K562 (cell line): ENCODE measurements around the gene NDC1. TPM values are rescaled to one million over a fixed set of nuclear protein-coding genes. Genes with fewer than 3 reads are reported as not detected.

ENCODE experiments used
- ATAC-seq: fragments of 200-7000 bp; cut with Tn5 transposase; 3 replicates; pipeline ENCODE4 v1.9.1; 2020; ENCODE audit warnings: moderate library complexity
- BruUV-seq: library from RNA; stranded (reverse); fragments of 400-500 nt; replicated peaks from 2 replicates; lab custom pipeline; 2021; lab: Mats Ljungman, UMichigan
- CTCF ChIA-PET: fragments of 300-600 bp; formaldehyde crosslinking; extraction: SDS; loops from one replicate; lab custom pipeline; 2021; ENCODE audit warnings: low intra/inter-chr PET ratio; lab: Yijun Ruan, JAX
- POLR2A ChIA-PET: fragments of 300-600, 350-650 bp; sonication (Branson Sonifier 250); formaldehyde crosslinking; extraction: SDS; loops from one replicate; lab custom pipeline; 2021; ENCODE audit warnings: antibody characterized with exemption, inconsistent platforms; lab: Yijun Ruan, JAX
- DNase-seq, 4 experiments: peaks; one replicate each; pipeline versions ENCODE4 v3.0.0 to v3.0.0-alpha.2; 2011 to 2018; ENCODE audit warnings: low spot score in 3 of 4, mixed read lengths in 3 of 4; ENCODE audit errors: extremely low read depth in 1 of 4
- FAIRE-seq: peaks from 2 replicates; lab custom pipeline; 2011; peaks lifted over from hg19 to GRCh38; lab: Jason Lieb, UNC
- H2AFZ ChIP-seq: 2 replicates; pipeline ENCODE4 v1.6.0; 2011; ENCODE audit warnings: low read depth, low read length, control low read depth, inconsistent platforms
- H3K27ac ChIP-seq: fragments of 200-600 bp; 3 replicates; pipeline ENCODE4 v1.8.0; 2011; ENCODE audit warnings: low read depth, mild to moderate bottlenecking, control low read depth, inconsistent platforms, low read length, moderate library complexity, mixed read lengths; ENCODE audit errors: extremely low read depth
- H3K27me3 ChIP-seq, 2 experiments: fragments of 300-600 bp in 1 of 2; 2 replicates in 1 of 2; 3 replicates in 1 of 2; pipeline versions ENCODE4 v1.6.0 to v1.8.0; 2011; ENCODE audit warnings: inconsistent platforms in 2 of 2, low read length in 2 of 2, mild to moderate bottlenecking in 1 of 2, mixed read lengths in 1 of 2, moderate library complexity in 1 of 2; ENCODE audit not compliant: control insufficient read depth in 2 of 2, insufficient read depth in 2 of 2
- H3K36me3 ChIP-seq: fragments of 300-600 bp; 3 replicates; pipeline ENCODE4 v1.8.0; 2011; ENCODE audit warnings: mild to moderate bottlenecking, low read length, inconsistent platforms; ENCODE audit not compliant: control insufficient read depth, insufficient read depth
- H3K4me1 ChIP-seq, 2 experiments: fragments of 200-600 bp in 1 of 2; replicated peaks in 1 of 2; 2 replicates in 1 of 2; 3 replicates in 1 of 2; pipeline versions ENCODE4 v1.5.1 to v1.8.0; 2011; ENCODE audit warnings: inconsistent platforms in 2 of 2, low read length in 2 of 2, mild to moderate bottlenecking in 1 of 2, mixed read lengths in 1 of 2, moderate library complexity in 1 of 2; ENCODE audit not compliant: control insufficient read depth in 2 of 2, insufficient read depth in 2 of 2
- H3K4me2 ChIP-seq: 2 replicates; pipeline ENCODE4 v1.6.1; 2011; ENCODE audit warnings: low read length, control low read depth, inconsistent platforms, mixed read lengths; ENCODE audit not compliant: insufficient read depth
- H3K4me3 ChIP-seq: fragments of 200-600 bp; sonication (generic), shearing (Covaris generic); 2 replicates; pipeline ENCODE4 v1.5.1; 2016; ENCODE audit warnings: control low read depth, inconsistent platforms
- H3K79me2 ChIP-seq: fragments of 200-600 bp; 3 replicates; pipeline ENCODE4 v1.8.0; 2011; ENCODE audit warnings: low read length, inconsistent platforms; ENCODE audit not compliant: control insufficient read depth, insufficient read depth
- H3K9ac ChIP-seq, 2 experiments: 2 replicates each; pipeline versions ENCODE4 v1.6.0 to v1.6.1; 2011; ENCODE audit warnings: low read depth in 2 of 2, low read length in 2 of 2, control low read depth in 1 of 2, inconsistent platforms in 1 of 2, mild to moderate bottlenecking in 1 of 2, mixed read lengths in 1 of 2; ENCODE audit not compliant: insufficient read depth in 1 of 2
- H3K9me1 ChIP-seq: one replicate; pipeline ENCODE4 v1.6.0; 2011; ENCODE audit warnings: inconsistent platforms, mild to moderate bottlenecking, low read length, moderate library complexity; ENCODE audit not compliant: control insufficient read depth, insufficient read depth
- H3K9me3 ChIP-seq: replicated peaks from 2 replicates; pipeline ENCODE4 v1.5.1; 2011; ENCODE audit warnings: low read depth, low read length, inconsistent platforms; ENCODE audit not compliant: control insufficient read depth, insufficient read depth
- H4K20me1 ChIP-seq: replicated peaks from 2 replicates; pipeline ENCODE4 v1.6.1; 2011; ENCODE audit warnings: low read length, inconsistent platforms, mixed read lengths; ENCODE audit not compliant: control insufficient read depth, insufficient read depth
- ADNP ChIP-seq: fragments of 200-800 bp; sonication (Bioruptor generic); IDR thresholded peaks from 2 replicates; pipeline ENCODE4 v1.6.1; 2016; ENCODE audit warnings: missing genetic modification characterization, missing compliant biosample characterization
- ATF1 ChIP-seq, 2 experiments: fragments of 450-650 bp in 1 of 2; IDR thresholded peaks; 2 replicates each; pipeline ENCODE4 v1.6.1; 2016; ENCODE audit warnings: missing compliant biosample characterization in 1 of 2, missing genetic modification characterization in 1 of 2
- BACH1 ChIP-seq: fragments of 200-800 bp; sonication (Bioruptor generic); IDR thresholded peaks from 2 replicates; pipeline ENCODE4 v1.6.1; 2016; ENCODE audit warnings: missing genetic modification characterization, missing compliant biosample characterization
- DPF2 ChIP-seq: fragments of 450-650 bp; IDR thresholded peaks from 2 replicates; pipeline ENCODE4 v1.6.1; 2016
- ELF4 ChIP-seq: fragments of 450-650 bp; formaldehyde crosslinking; IDR thresholded peaks from 2 replicates; pipeline ENCODE4 v1.4.0; 2022; ENCODE audit warnings: missing genetic modification characterization
- GATAD2A ChIP-seq: fragments of 450-650 bp; IDR thresholded peaks from 2 replicates; pipeline ENCODE4 v1.6.1; 2017
- JUND ChIP-seq, 2 experiments: IDR thresholded peaks; 2 replicates in 1 of 2; 3 replicates in 1 of 2; pipeline ENCODE4 v1.6.1; 2011; ENCODE audit warnings: borderline replicate concordance in 2 of 2, low read depth in 2 of 2, low read length in 2 of 2, improper control_type of control experiment in 1 of 2, missing biosample characterization in 1 of 2, missing genetic modification characterization in 1 of 2, missing genetic modification reagents in 1 of 2
- MTF1 ChIP-seq: fragments of 250-450 bp; sonication (Bioruptor Pico); IDR thresholded peaks from 2 replicates; pipeline ENCODE4 v1.9.0; 2021; ENCODE audit warnings: moderate library complexity, mild to moderate bottlenecking, inconsistent platforms, borderline replicate concordance
- NONO ChIP-seq, 2 experiments: fragments of 200-400 bp in 1 of 2; fragments of 450-650 bp in 1 of 2; formaldehyde crosslinking in 1 of 2; IDR thresholded peaks; 2 replicates each; pipeline ENCODE4 v1.6.1; 2017; ENCODE audit warnings: low read depth in 2 of 2, mild to moderate bottlenecking in 2 of 2, moderate library complexity in 2 of 2, low read length in 1 of 2
- ZNF143 ChIP-seq: sonication (generic); formaldehyde crosslinking; IDR thresholded peaks from 2 replicates; pipeline ENCODE4 v1.9.0; 2022; ENCODE audit warnings: mild to moderate bottlenecking, missing genetic modification reagents
- ZNF561 ChIP-seq: fragments of 450-650 bp; formaldehyde crosslinking; conservative IDR thresholded peaks from 2 replicates; pipeline ENCODE4 v1.4.0; 2020; ENCODE audit warnings: mild to moderate bottlenecking, moderate library complexity
- ZNF764 ChIP-seq: fragments of 250-450 bp; sonication (Bioruptor Pico); IDR thresholded peaks from 2 replicates; pipeline ENCODE4 v1.4.0; 2020; ENCODE audit warnings: low read depth, mild to moderate bottlenecking, moderate library complexity
- ZNF778 ChIP-seq: fragments of 450-650 bp; formaldehyde crosslinking; IDR thresholded peaks from 2 replicates; pipeline ENCODE4 v1.4.0; 2020; ENCODE audit warnings: mild to moderate bottlenecking, moderate library complexity
- WGBS: fragments of 100-300 bp; shearing (Covaris generic); methylation state at CpG from one replicate; pipeline ENCODE4 v1.1.6; 2016; ENCODE audit warnings: low coverage, mixed read lengths; ENCODE audit not compliant: insufficient coverage; ENCODE audit errors: missing lambda C conversion rate; 5-methylcytosine and 5-hydroxymethylcytosine counted together
- in situ Hi-C: fragments of 300-500 bp; cut with MboI; formaldehyde crosslinking; loops from 4 replicates; pipeline ENCODE4 v1.15.0; 2018; ENCODE audit warnings: inconsistent platforms, mixed read lengths
- intact Hi-C: fragments of 100-400 bp; cut with micrococcal nuclease; formaldehyde crosslinking; loops from 2 replicates; pipeline ENCODE4 v1.14.2; 2022
- polyA plus RNA-seq, 8 experiments: library from polyadenylated mRNA; depleted of rRNA in 4 of 8; stranded (reverse) in 5 of 8; unstranded in 3 of 8; fragments of >200 nt; fragmentation: Nextera tagmentation in 2 of 8; fragmentation: Illumina TruSeq in 1 of 8; extraction: Ambion mirVana in 2 of 8; extraction: Trizol in 1 of 8; gene quantifications; 2 replicates each; pipeline versions ENCODE4 v1.2.1 to v1.2.3, GENCODE V29; 2011 to 2014; ENCODE audit warnings: inconsistent platforms in 1 of 8, missing spikeins in 1 of 8
- total RNA-seq, 7 experiments: library from RNA; depleted of rRNA in 6 of 7; stranded (reverse); fragments of >200 nt in 6 of 7; fragmentation: Illumina TruSeq in 2 of 7; extraction: Trizol in 2 of 7; gene quantifications; 2 replicates each; pipeline versions ENCODE4 v1.2.1 to v1.2.3, GENCODE V29; 2011 to 2021; ENCODE audit warnings: low replicate concordance in 1 of 7
- TF ChIP-seq, protein P1 (sequence below): fragments of 250-450 bp; sonication (Bioruptor Pico); IDR thresholded peaks from 2 replicates; pipeline ENCODE4 v1.8.0; 2022; ENCODE audit warnings: moderate library complexity, mild to moderate bottlenecking, inconsistent platforms
- TF ChIP-seq, protein P2 (sequence below): fragments of 250-450 bp; sonication (Bioruptor Pico); IDR thresholded peaks from 2 replicates; pipeline ENCODE4 v1.8.0; 2021; ENCODE audit warnings: mild to moderate bottlenecking, moderate library complexity
- TF ChIP-seq, protein P3 (sequence below): sonication (generic); formaldehyde crosslinking; IDR thresholded peaks from 2 replicates; pipeline ENCODE4 v1.8.1; 2022; ENCODE audit warnings: missing genetic modification reagents
- TF ChIP-seq, protein P4 (sequence below): fragments of 450-650 bp; IDR thresholded peaks from 2 replicates; pipeline ENCODE4 v1.6.1; 2016; ENCODE audit warnings: mild to moderate bottlenecking

The NDC1 gene
- total and polyA plus RNA-seq, 9 of the 15 experiments (the other 6 are each of a cell fraction or from before 2014, with no cell fraction given): 26.9 to 102 (median 64.5) TPM

DNA sequence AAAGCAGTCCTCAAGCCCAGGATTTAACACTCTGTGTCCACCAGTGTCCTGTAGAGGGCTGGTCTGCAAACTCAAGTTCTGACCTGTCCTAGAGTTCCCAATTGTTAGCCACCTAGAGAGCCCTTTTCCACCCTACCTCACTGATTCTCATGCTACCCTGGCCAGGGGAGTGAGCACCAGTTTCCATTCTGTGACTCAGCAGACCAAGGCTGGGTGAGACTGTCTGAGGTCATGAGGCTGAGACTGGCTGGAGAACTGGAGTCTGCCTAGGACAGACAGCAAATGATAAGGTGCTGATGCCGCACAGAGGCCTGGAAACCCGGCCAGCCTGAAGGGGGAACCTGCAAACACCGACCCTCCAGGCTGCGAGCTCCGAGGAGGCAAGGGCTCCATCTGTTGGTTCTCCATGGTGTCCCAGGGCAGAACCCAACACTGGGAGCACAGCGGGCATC is 112.8 kb downstream of the NDC1 start:
- Histone ChIP-seq H3K9ac (no peak overlapping the region), H3K36me3 (no peaks in the 10 kb centered on the region), H3K27ac (no peak overlapping the region), H2AFZ (no peak overlapping the region), H3K4me3 (no peak overlapping the region), H3K79me2 (no peaks in the 10 kb centered on the region), H4K20me1 (peaks cover 6% of the 10 kb centered on the region; the same call in 1 of the 2 replicates), H3K4me2 (no peak overlapping the region), H3K4me1 (no peaks in the 10 kb centered on the region), H3K9me1 (no peaks in the 10 kb centered on the region), H3K9me3 (no peaks in the 10 kb centered on the region), H3K27me3 (peaks cover 31 to 35% of the 10 kb centered on the region in 2 experiments; a peak in 4 of 5 replicates)
- FAIRE-seq (no peak), ATAC-seq (peak; percentile 85), DNase-seq (peak in 3 of 4 experiments; percentile 30 to 47 (median 43))
- in situ Hi-C loops: no loop called here
- intact Hi-C loops: no loop called here
- ChIA-PET POLR2A (interaction anchor here (0.5 to 1.6 kb wide), 4 partner anchors 8 to 115 kb away, joined by 3 to 5 read pairs (median 4); no protein-coding TSS in a partner anchor), CTCF (no interaction called here)
- 4% methylated on average over 6 of the region's 6 CpGs for WGBS
- BruUV-seq: no TSS peak
- TF ChIP-seq, protein P1, sequence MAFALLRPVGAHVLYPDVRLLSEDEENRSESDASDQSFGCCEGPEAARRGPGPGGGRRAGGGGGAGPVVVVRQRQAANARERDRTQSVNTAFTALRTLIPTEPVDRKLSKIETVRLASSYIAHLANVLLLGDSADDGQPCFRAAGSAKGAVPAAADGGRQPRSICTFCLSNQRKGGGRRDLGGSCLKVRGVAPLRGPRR: no peak
- no peak for TF ChIP-seq GATAD2A
- 0 out of 2 replicates have a peak, but pooled peaks have one; percentile 21 for TF ChIP-seq JUND (IDR thresholded peaks at IDR 0.05; ENCODE audit: borderline replicate concordance, low read depth, low read length)
- TF ChIP-seq JUND (tag; IDR thresholded peaks at IDR 0.05; ENCODE audit: borderline replicate concordance, low read depth, low read length): 0 out of 3 replicates have a peak, but pooled peaks have one; percentile 26
- TF ChIP-seq ADNP (tag): no peak
- TF ChIP-seq ZNF764 (CRISPR knock-in tag): no peak
- no peak for TF ChIP-seq NONO (IDR thresholded peaks at IDR 0.05; ENCODE audit: low read depth in 2 of 2, low read length in 1 of 2)
- no peak for TF ChIP-seq ATF1 (CRISPR knock-in tag; IDR thresholded peaks at IDR 0.05)
- no peak for TF ChIP-seq ATF1 (tag; IDR thresholded peaks at IDR 0.05)
- TF ChIP-seq DPF2: no peak
- TF ChIP-seq, protein P2, sequence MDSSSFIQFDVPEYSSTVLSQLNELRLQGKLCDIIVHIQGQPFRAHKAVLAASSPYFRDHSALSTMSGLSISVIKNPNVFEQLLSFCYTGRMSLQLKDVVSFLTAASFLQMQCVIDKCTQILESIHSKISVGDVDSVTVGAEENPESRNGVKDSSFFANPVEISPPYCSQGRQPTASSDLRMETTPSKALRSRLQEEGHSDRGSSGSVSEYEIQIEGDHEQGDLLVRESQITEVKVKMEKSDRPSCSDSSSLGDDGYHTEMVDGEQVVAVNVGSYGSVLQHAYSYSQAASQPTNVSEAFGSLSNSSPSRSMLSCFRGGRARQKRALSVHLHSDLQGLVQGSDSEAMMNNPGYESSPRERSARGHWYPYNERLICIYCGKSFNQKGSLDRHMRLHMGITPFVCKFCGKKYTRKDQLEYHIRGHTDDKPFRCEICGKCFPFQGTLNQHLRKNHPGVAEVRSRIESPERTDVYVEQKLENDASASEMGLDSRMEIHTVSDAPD (CRISPR knock-in tag): no peak
- TF ChIP-seq ZNF143: no peak
- TF ChIP-seq ZNF778: no peak
- no peak for TF ChIP-seq MTF1 (CRISPR knock-in tag)
- TF ChIP-seq, protein P3, sequence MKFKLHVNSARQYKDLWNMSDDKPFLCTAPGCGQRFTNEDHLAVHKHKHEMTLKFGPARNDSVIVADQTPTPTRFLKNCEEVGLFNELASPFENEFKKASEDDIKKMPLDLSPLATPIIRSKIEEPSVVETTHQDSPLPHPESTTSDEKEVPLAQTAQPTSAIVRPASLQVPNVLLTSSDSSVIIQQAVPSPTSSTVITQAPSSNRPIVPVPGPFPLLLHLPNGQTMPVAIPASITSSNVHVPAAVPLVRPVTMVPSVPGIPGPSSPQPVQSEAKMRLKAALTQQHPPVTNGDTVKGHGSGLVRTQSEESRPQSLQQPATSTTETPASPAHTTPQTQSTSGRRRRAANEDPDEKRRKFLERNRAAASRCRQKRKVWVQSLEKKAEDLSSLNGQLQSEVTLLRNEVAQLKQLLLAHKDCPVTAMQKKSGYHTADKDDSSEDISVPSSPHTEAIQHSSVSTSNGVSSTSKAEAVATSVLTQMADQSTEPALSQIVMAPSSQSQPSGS (CRISPR knock-in tag): no peak
- TF ChIP-seq BACH1 (tag): 0 out of 2 replicates have a peak, but pooled peaks have one; percentile 23
- TF ChIP-seq ZNF561: no peak
- TF ChIP-seq ELF4 (CRISPR knock-in tag): no peak
- TF ChIP-seq, protein P4, sequence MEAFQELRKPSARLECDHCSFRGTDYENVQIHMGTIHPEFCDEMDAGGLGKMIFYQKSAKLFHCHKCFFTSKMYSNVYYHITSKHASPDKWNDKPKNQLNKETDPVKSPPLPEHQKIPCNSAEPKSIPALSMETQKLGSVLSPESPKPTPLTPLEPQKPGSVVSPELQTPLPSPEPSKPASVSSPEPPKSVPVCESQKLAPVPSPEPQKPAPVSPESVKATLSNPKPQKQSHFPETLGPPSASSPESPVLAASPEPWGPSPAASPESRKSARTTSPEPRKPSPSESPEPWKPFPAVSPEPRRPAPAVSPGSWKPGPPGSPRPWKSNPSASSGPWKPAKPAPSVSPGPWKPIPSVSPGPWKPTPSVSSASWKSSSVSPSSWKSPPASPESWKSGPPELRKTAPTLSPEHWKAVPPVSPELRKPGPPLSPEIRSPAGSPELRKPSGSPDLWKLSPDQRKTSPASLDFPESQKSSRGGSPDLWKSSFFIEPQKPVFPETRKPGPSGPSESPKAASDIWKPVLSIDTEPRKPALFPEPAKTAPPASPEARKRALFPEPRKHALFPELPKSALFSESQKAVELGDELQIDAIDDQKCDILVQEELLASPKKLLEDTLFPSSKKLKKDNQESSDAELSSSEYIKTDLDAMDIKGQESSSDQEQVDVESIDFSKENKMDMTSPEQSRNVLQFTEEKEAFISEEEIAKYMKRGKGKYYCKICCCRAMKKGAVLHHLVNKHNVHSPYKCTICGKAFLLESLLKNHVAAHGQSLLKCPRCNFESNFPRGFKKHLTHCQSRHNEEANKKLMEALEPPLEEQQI: no peak
